Testis (tissue), 3 donors: ENCODE data around the gene VWA2. TPM values are rescaled to one million over a fixed set of nuclear protein-coding genes. Genes with fewer than 3 reads are reported as not detected.

ENCODE experiments used
- DNase-seq: peaks from one replicate; pipeline ENCODE4 v3.0.0-alpha.2; 2019
- H3K27ac ChIP-seq, 2 donors: fragments of 200-600 bp; sonication (generic); one replicate each; pipeline ENCODE4 v1.5.1; 2019
- H3K27me3 ChIP-seq: fragments of 200-600 bp; sonication (generic); one replicate; pipeline ENCODE4 v1.5.1; 2019
- H3K36me3 ChIP-seq: fragments of 200-600 bp; sonication (generic); one replicate; pipeline ENCODE4 v1.5.1; 2017; ENCODE audit warnings: low read depth; ENCODE audit errors: missing control alignments
- H3K4me1 ChIP-seq: fragments of 200-600 bp; sonication (generic); one replicate; pipeline ENCODE4 v1.5.1; 2019
- H3K4me3 ChIP-seq, 2 donors: fragments of 200-600 bp; sonication (generic); one replicate each; pipeline ENCODE4 v1.5.1; 2017 to 2019
- H3K9me3 ChIP-seq: fragments of 200-600 bp; sonication (generic); one replicate; pipeline ENCODE4 v1.5.1; 2017
- POLR2A ChIP-seq: fragments of 450-650 bp; IDR thresholded peaks from one replicate; pipeline ENCODE4 v1.6.1; 2017; ENCODE audit warnings: antibody characterized with exemption, mild to moderate bottlenecking, moderate library complexity
- WGBS, 2 donors: methylation state at CpG; one replicate each; pipeline ENCODE4 v1.1.5; 2018; 5-methylcytosine and 5-hydroxymethylcytosine counted together
- intact Hi-C: fragments of 100-400 bp; cut with DNase I; formaldehyde crosslinking; loops from one replicate; pipeline ENCODE4 v1.15.1; 2023; ENCODE audit warnings: low total_unique reads
- polyA plus RNA-seq: library from polyadenylated mRNA; stranded (reverse); fragments of 350-450 nt; fragmentation: Illumina TruSeq; extraction: RNeasy Lipid Tissue Mini Kit (QIAGEN cat#74804); gene quantifications from one replicate; pipeline ENCODE4 v1.2.3, GENCODE V29; 2014; ENCODE audit warnings: low read depth, low replicate concordance; ENCODE audit not compliant: insufficient read depth
- total RNA-seq, 2 donors: library from RNA; depleted of rRNA; stranded (reverse); fragments of >200 nt; gene quantifications; one replicate each; pipeline ENCODE4 v1.2.3, GENCODE V29; 2016
- TF ChIP-seq, protein P1 (sequence below), 3 experiments: fragments of 450-650 bp in 2 of 3; fragments of 200-600 bp in 1 of 3; sonication (generic) in 1 of 3; IDR thresholded peaks; one replicate each; pipeline ENCODE4 v1.5.1; 2016 to 2019; ENCODE audit warnings: antibody characterized with exemption in 3 of 3, mild to moderate bottlenecking in 2 of 3, moderate library complexity in 1 of 3

VWA2 gene
- total and polyA plus RNA-seq, 3 donors from 2014 or later: 2.4 to 2.6 (median 2.4) TPM

DNA sequence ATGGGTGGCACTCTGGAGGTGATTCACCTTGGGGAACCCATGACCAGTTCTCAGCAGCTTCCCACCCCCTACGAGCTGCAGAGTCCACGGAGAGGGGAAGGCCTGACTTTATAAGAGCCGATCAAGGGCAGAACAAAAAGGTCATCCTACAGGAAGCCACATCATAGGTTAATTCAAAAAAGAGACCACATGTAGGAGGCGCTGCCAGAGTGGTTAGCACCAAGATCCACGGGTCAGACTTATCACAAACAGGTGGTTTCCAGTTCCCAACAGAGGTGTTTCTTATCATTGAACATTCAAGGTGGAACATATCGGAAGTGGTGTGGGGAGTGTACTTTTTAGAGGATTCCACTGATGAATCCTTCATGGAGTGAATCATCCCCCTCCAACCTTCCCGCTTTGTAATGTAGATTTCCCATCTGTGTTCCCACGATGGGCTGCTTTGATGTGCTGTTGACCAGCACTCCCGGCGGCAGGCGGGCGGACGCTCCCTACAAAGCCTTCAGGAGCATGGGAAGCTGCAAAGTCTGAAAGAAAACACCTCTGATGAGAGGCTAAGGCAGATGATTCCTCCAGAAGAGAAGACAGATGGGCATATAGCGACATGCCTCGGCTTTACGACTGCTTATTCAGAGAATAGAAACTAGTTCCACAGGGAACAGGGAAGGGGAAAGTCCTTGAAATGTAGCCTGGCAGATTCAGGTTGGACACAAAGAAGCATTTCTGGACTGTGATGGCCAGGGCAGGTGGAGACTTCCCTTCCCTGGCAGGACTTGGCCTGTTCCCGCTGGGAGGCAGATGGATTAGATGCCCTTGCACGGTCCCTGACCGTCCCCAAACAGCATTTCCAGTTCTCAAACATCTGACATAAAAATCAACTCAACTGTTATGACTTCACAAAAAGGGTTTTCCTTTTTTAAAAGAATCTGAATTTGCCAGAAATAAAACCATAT, 98.7 kb downstream of the VWA2 start:
- H3K27ac ChIP-seq: no peak overlapping the region
- intact Hi-C loops: no loop called here
- peaks cover 15% of the 10 kb centered on the region for H3K4me1 ChIP-seq
- WGBS, 2 donors: 83% methylated on average over 19 of the region's 19 CpGs
- no peaks in the 10 kb centered on the region for H3K36me3 ChIP-seq
- H3K27me3 ChIP-seq: no peaks in the 10 kb centered on the region
- no peaks in the 10 kb centered on the region for H3K9me3 ChIP-seq
- TF ChIP-seq, protein P1, sequence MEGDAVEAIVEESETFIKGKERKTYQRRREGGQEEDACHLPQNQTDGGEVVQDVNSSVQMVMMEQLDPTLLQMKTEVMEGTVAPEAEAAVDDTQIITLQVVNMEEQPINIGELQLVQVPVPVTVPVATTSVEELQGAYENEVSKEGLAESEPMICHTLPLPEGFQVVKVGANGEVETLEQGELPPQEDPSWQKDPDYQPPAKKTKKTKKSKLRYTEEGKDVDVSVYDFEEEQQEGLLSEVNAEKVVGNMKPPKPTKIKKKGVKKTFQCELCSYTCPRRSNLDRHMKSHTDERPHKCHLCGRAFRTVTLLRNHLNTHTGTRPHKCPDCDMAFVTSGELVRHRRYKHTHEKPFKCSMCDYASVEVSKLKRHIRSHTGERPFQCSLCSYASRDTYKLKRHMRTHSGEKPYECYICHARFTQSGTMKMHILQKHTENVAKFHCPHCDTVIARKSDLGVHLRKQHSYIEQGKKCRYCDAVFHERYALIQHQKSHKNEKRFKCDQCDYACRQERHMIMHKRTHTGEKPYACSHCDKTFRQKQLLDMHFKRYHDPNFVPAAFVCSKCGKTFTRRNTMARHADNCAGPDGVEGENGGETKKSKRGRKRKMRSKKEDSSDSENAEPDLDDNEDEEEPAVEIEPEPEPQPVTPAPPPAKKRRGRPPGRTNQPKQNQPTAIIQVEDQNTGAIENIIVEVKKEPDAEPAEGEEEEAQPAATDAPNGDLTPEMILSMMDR (IDR thresholded peaks at IDR 0.05): no peak
- no peak for TF ChIP-seq POLR2A
- no peak overlapping the region for H3K4me3 ChIP-seq
- DNase-seq: no peak

DNA sequence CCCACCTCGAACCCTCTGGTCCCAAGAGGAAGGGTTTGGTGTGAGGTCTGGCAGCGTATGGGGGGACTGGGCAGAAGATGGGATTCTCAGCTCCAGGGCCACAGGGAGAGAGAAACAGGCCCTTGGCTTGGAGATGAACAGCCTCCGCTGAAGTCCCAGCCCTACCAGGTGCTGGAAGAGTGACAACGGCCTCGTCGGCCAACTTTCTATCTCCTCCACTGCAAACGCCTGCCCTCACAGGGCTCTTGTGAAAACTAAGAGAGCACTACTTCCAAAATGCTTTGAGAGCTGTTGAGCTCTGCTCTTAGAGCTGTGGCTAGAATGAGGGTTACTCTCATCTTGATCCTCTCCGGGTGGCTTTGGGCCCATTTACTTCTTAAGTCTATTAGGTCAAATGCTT, 101.8 kb downstream of the VWA2 start:
- Histone ChIP-seq H3K36me3 (no peaks in the 10 kb centered on the region), H3K27ac (no peak overlapping the region), H3K27me3 (no peaks in the 10 kb centered on the region), H3K9me3 (no peaks in the 10 kb centered on the region), H3K4me3 (no peak overlapping the region), H3K4me1 (peaks cover 8% of the 10 kb centered on the region)
- DNase-seq: no peak
- no peak for TF ChIP-seq POLR2A
- TF ChIP-seq, protein P1 (IDR thresholded peaks at IDR 0.05): no peak
- WGBS, 2 donors: 72 to 76% methylated on average over 8 of the region's 8 CpGs
- intact Hi-C loops: no loop called here

Other genes with a start within 250 kb of the VWA2 start
- gene ADRB1, start 195.4 kb upstream of the VWA2 start, total RNA-seq: under 1 TPM; 0.55 to 0.99 TPM
- gene ADRB1, start 195.4 kb upstream of the VWA2 start, polyA plus RNA-seq: 0.32 TPM
- 10 to 100 TPM; 30.8 to 39.8 TPM for gene CCDC186, start 65.1 kb upstream of the VWA2 start, total RNA-seq
- gene CCDC186, start 65.1 kb upstream of the VWA2 start, polyA plus RNA-seq: 5.3 TPM
- 10 to 100 TPM; 25.7 to 32.3 TPM for gene TDRD1, start 59.9 kb upstream of the VWA2 start, total RNA-seq
- gene TDRD1, start 59.9 kb upstream of the VWA2 start, polyA plus RNA-seq: 32.7 TPM
- 1 to 10 TPM; 4.0 to 6.9 TPM for gene AFAP1L2, start 165.2 kb downstream of the VWA2 start, total RNA-seq
- 7.4 TPM for gene AFAP1L2, start 165.2 kb downstream of the VWA2 start, polyA plus RNA-seq